NCI-H2029 treated with DMSO at 0.1 percent for 48 hours (cell line): ENCODE measurements around the gene ZFR2.

Experiments used
- DNase-seq: peaks from one replicate; lab custom pipeline; 2025; lab: John Stamatoyannopoulos, UW

ZFR2 gene

GRCh38 chr19:3788996-3789778 is 79.7 kb downstream of the ZFR2 start:
- no peak for DNase-seq

GRCh38 chr19:3785938-3786824 is 82.7 kb downstream of the ZFR2 start, which contains the start of gene MATK:
Gene MATK, minus strand, starts transcription at chr19:3786381. Its CDS starts 1,246 bp downstream, at chr19:3785135.
- DNase-seq, result no peak

- DNase-seq, result no peak
Observed at GRCh38 chr19:3785451-3785937, 83.3 kb downstream of the ZFR2 start.

- no peak for DNase-seq
Observed at GRCh38 chr19:3784607-3785450, 84.0 kb downstream of the ZFR2 start.

- no peak for DNase-seq
Observed at GRCh38 chr19:3783660-3784584, 84.9 kb downstream of the ZFR2 start.

GRCh38 chr19:3782903-3783302 is 85.9 kb downstream of the ZFR2 start:
- no peak for DNase-seq

- DNase-seq, result no peak
Observed at GRCh38 chr19:3782330-3782729, 86.5 kb downstream of the ZFR2 start.

- no peak for DNase-seq
Observed at GRCh38 chr19:3781603-3782002, 87.2 kb downstream of the ZFR2 start.

GRCh38 chr19:3780786-3781304 is 88.0 kb downstream of the ZFR2 start:
- no peak for DNase-seq

- no peak for DNase-seq
Observed at GRCh38 chr19:3778899-3779723, 89.7 kb downstream of the ZFR2 start.

GRCh38 chr19:3778104-3778867 is 90.6 kb downstream of the ZFR2 start:
- no peak for DNase-seq

GRCh38 chr19:3776479-3777040 is 92.3 kb downstream of the ZFR2 start:
- DNase-seq, result no peak

- DNase-seq, result no peak
Observed at GRCh38 chr19:3775831-3776230, 93.0 kb downstream of the ZFR2 start.

- no peak for DNase-seq
Observed at GRCh38 chr19:3775374-3775711, 93.5 kb downstream of the ZFR2 start.

- no peak for DNase-seq
Observed at GRCh38 chr19:3774621-3775373, 94.0 kb downstream of the ZFR2 start.

GRCh38 chr19:3773814-3774515 is 94.9 kb downstream of the ZFR2 start:
- DNase-seq, result no peak

- DNase-seq, result no peak
Observed at GRCh38 chr19:3771906-3772455, 96.9 kb downstream of the ZFR2 start, which contains the start of gene RAX2. Gene RAX2, minus strand, starts transcription at chr19:3772228. Its CDS starts 486 bp downstream, at chr19:3771742.
